Measurements from ENCODE around the gene R3HDM2. TPM values are rescaled to one million over a fixed set of nuclear protein-coding genes. Genes with fewer than 3 reads are reported as not detected.

Gene R3HDM2
- total and polyA plus RNA-seq, 2 donors from 2014 or later: 16.5 to 67.3 TPM

DNA sequence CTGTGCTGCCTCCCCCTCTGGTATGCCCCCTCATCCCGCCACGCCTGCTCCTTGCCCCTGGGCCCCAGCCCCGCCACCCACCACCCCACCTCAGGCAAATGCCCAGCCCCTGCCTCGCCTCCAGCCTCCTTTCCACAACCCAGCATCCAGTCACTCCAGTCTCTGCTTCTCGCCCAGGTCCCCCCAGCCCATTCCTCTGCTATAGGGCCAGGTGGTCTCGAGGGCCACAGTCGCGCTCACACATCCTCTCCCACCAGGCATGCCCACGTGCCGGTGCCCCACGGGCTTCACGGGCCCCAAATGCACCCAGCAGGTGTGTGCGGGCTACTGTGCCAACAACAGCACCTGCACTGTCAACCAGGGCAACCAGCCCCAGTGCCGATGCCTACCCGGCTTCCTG, 220.4 kb downstream of the R3HDM2 start:
- Histone ChIP-seq H3K27ac (ENCODE audit: low read depth in 2 of 2, low read length in 2 of 2) (no peak overlapping the region), H3K27me3 (ENCODE audit: control insufficient read depth, insufficient read depth, low read length) (peaks cover 14% of the 10 kb centered on the region), H3K4me1 (ENCODE audit: control insufficient read depth in 2 of 3, insufficient read depth in 2 of 3, low read depth in 1 of 3, low read length in 3 of 3) (peaks cover 0 to 8% (median 4%) of the 10 kb centered on the region in 3 donors), H3K9me3 (ENCODE audit: control insufficient read depth in 2 of 3, insufficient read depth in 1 of 3, low read length in 3 of 3) (no peaks in the 10 kb centered on the region), H3K9ac (ENCODE audit: low read length in 3 of 3) (no peak overlapping the region), H3K4me3 (ENCODE audit: low read length in 3 of 3) (no peak overlapping the region), H3K36me3 (ENCODE audit: control insufficient read depth in 2 of 3, insufficient read depth in 3 of 3, low read length in 3 of 3) (peaks cover 2 to 7% (median 6%) of the 10 kb centered on the region in 3 donors)
- FAIRE-seq (no peak), DNase-seq (no peak)
- intact Hi-C loops (cut with DNase I): no loop called here
- no peak for TF ChIP-seq CTCF (IDR thresholded peaks at IDR 0.05; ENCODE audit: borderline replicate concordance, extremely low read depth, insufficient read depth)

DNA sequence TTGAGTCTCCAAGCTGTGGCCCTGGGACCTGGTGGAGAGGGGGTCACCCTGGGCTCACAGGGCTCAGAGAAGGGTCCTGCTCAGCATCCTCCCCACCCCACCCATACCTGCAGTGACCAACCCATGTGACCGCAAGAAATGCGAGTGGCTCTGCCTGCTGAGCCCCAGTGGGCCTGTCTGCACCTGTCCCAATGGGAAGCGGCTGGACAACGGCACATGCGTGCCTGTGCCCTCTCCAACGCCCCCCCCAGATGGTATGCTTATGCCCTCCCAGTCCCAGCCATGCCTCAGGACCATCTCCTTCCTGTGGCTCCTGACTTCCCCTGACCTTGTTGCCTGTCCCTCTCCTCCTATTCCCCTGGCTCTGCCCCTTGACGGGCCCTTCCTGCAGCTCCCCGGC, 220.9 kb downstream of the R3HDM2 start:
- FAIRE-seq: no peak
- no peak for DNase-seq
- peaks cover 9% of the 10 kb centered on the region for H3K27me3 ChIP-seq (ENCODE audit: control insufficient read depth, insufficient read depth, low read length)
- intact Hi-C loops (cut with DNase I): no loop called here
- no peak overlapping the region for H3K27ac ChIP-seq (ENCODE audit: low read depth in 2 of 2, low read length in 2 of 2)
- H3K9ac ChIP-seq (ENCODE audit: low read length in 3 of 3): no peak overlapping the region
- TF ChIP-seq CTCF (IDR thresholded peaks at IDR 0.05; ENCODE audit: borderline replicate concordance, extremely low read depth, insufficient read depth): no peak
- peaks cover 0 to 8% (median 4%) of the 10 kb centered on the region in 3 donors for H3K4me1 ChIP-seq (ENCODE audit: control insufficient read depth in 2 of 3, insufficient read depth in 2 of 3, low read depth in 1 of 3, low read length in 3 of 3)
- H3K36me3 ChIP-seq (ENCODE audit: control insufficient read depth in 2 of 3, insufficient read depth in 3 of 3, low read length in 3 of 3): peaks cover 2 to 7% (median 6%) of the 10 kb centered on the region in 3 donors
- H3K4me3 ChIP-seq (ENCODE audit: low read length in 3 of 3): no peak overlapping the region
- H3K9me3 ChIP-seq (ENCODE audit: control insufficient read depth in 2 of 3, insufficient read depth in 1 of 3, low read length in 3 of 3): no peaks in the 10 kb centered on the region

GRCh38 chr12:57208631-57209282, 222.1 kb downstream of the R3HDM2 start:
- TF ChIP-seq CTCF (IDR thresholded peaks at IDR 0.05; ENCODE audit: borderline replicate concordance, extremely low read depth, insufficient read depth): no peak
- H3K36me3 ChIP-seq (ENCODE audit: control insufficient read depth in 2 of 3, insufficient read depth in 3 of 3, low read length in 3 of 3): peaks cover 2 to 7% (median 6%) of the 10 kb centered on the region in 3 donors
- no peak overlapping the region for H3K27ac ChIP-seq (ENCODE audit: low read depth in 2 of 2, low read length in 2 of 2)
- no peak for DNase-seq
- H3K27me3 ChIP-seq (ENCODE audit: control insufficient read depth, insufficient read depth, low read length): no peaks in the 10 kb centered on the region
- no peak overlapping the region for H3K4me3 ChIP-seq (ENCODE audit: low read length in 3 of 3)
- H3K9ac ChIP-seq (ENCODE audit: low read length in 3 of 3): no peak overlapping the region
- FAIRE-seq: no peak
- intact Hi-C loops (cut with DNase I): no loop called here
- no peaks in the 10 kb centered on the region for H3K9me3 ChIP-seq (ENCODE audit: control insufficient read depth in 2 of 3, insufficient read depth in 1 of 3, low read length in 3 of 3)
- peaks cover 0 to 4% (median 4%) of the 10 kb centered on the region in 3 donors for H3K4me1 ChIP-seq (ENCODE audit: control insufficient read depth in 2 of 3, insufficient read depth in 2 of 3, low read depth in 1 of 3, low read length in 3 of 3)
